Type B pancreatic cell (in vitro differentiated cells): ENCODE measurements around the gene ATG4B. TPM values are rescaled to one million over a fixed set of nuclear protein-coding genes. Genes with fewer than 3 reads are reported as not detected.

Source experiments
- DNase-seq: peaks from one replicate; pipeline ENCODE4 v3.0.0; 2021; ENCODE audit warnings: mixed read lengths; ENCODE audit not compliant: unreplicated experiment; ENCODE audit errors: extremely low spot score
- H3K27ac Mint-ChIP-seq: 2 replicates; pipeline ENCODE4 v1.8.0; 2021; ENCODE audit warnings: mild to moderate bottlenecking, mixed read lengths
- H3K27me3 Mint-ChIP-seq: 2 replicates; pipeline ENCODE4 v1.8.0; 2021; ENCODE audit warnings: mixed read lengths
- H3K36me3 Mint-ChIP-seq: 2 replicates; pipeline ENCODE4 v1.8.0; 2021; ENCODE audit warnings: mixed read lengths
- H3K4me1 Mint-ChIP-seq: one replicate; pipeline ENCODE4 v1.8.0; 2021; ENCODE audit warnings: mixed read lengths; ENCODE audit not compliant: unreplicated experiment
- H3K4me3 Mint-ChIP-seq: 2 replicates; pipeline ENCODE4 v1.8.0; 2021; ENCODE audit warnings: mild to moderate bottlenecking, mixed read lengths
- H3K9me3 Mint-ChIP-seq: 2 replicates; pipeline ENCODE4 v1.8.0; 2021; ENCODE audit warnings: mixed read lengths
- CTCF ChIP-seq: fragments of 200-600 bp; sonication (generic); conservative IDR thresholded peaks from 2 replicates; pipeline ENCODE4 v1.5.0; 2021; ENCODE audit warnings: antibody characterized with exemption, mild to moderate bottlenecking
- total RNA-seq: library from RNA; stranded (reverse); gene quantifications from 2 replicates; pipeline ENCODE4 v1.2.1, GENCODE V29; 2021; ENCODE audit warnings: low replicate concordance

ATG4B gene
- total RNA-seq, 1 donor from 2014 or later, result 112 TPM

DNA sequence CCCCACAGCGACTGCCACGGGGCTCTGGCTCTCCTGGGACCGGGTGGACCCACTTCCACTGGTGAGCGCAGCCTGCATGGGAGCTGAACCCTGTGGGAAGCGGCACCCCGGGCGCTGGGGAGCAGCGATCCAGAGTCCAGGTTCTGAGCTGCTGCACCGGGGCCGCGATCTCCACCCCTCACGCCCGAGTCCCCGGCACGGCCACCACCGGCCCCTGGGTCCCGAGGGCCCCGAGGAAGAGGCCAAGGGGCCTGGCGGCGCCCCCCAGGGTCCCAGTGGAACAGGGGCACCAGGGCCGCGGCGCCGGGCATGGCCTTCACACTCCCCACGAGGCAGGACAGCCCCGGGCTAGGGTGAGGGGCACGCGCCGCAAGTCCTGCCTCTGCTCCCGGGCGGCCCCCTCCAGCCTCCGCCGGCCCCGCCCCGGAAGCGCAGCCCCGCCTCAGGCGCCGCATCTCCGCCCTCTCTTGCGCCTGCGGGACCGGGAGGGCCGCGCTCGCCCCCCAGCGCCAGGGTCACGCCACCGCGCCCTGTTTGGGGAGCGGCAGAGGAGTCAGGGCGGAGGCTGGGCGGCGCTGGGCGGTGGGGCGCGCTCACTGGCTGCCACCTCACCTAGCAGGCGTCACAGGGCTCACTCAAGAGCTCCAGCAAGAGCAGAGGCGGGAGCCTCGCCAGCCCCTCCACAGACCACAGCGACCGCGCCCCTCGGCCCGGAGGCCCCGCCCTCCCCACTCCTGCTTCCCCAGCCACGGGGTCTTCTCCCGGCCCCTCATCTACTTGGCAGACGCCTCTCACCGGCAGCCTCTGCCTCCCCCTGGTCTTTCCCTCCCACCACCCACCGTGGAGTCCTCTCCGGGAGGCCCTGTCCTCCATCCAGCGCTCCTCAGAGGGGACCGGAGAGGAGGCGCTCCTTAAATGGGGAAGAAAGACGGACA lies 27.4 kb upstream of the ATG4B start:
- Mint-ChIP-seq H3K4me3 (peak overlapping the region; percentile 69), H3K9me3 (no peaks in the 10 kb centered on the region)

GRCh38 chr2:241611062-241611461 lies 26.4 kb upstream of the ATG4B start:
- no peaks in the 10 kb centered on the region for H3K27me3 Mint-ChIP-seq
- no peak for TF ChIP-seq CTCF
- peak overlapping the region; percentile 59 for H3K27ac Mint-ChIP-seq
- no peaks in the 10 kb centered on the region for H3K9me3 Mint-ChIP-seq
- no peak for DNase-seq
- peaks cover 25% of the 10 kb centered on the region for H3K4me1 Mint-ChIP-seq
- H3K4me3 Mint-ChIP-seq, result peak overlapping the region; percentile 69
- H3K36me3 Mint-ChIP-seq, result no peaks in the 10 kb centered on the region

More for the DNA sequence above, 27.4 kb upstream of the ATG4B start:
- H3K4me1 Mint-ChIP-seq, result peaks cover 24% of the 10 kb centered on the region
- no peaks in the 10 kb centered on the region for H3K36me3 Mint-ChIP-seq
- peak overlapping the region; percentile 59 for H3K27ac Mint-ChIP-seq
- peak; percentile 77 for TF ChIP-seq CTCF
- DNase-seq, result peak; percentile 91
- no peaks in the 10 kb centered on the region for H3K27me3 Mint-ChIP-seq

GRCh38 chr2:241612156-241613016 lies 25.1 kb upstream of the ATG4B start:
- Mint-ChIP-seq H3K4me3 (no peak overlapping the region), H3K27ac (peak overlapping the region; percentile 1), H3K27me3 (no peaks in the 10 kb centered on the region), H3K9me3 (no peaks in the 10 kb centered on the region), H3K36me3 (peaks cover 2% of the 10 kb centered on the region), H3K4me1 (peaks cover 28% of the 10 kb centered on the region)
- TF ChIP-seq CTCF, result no peak
- DNase-seq, result no peak

DNA sequence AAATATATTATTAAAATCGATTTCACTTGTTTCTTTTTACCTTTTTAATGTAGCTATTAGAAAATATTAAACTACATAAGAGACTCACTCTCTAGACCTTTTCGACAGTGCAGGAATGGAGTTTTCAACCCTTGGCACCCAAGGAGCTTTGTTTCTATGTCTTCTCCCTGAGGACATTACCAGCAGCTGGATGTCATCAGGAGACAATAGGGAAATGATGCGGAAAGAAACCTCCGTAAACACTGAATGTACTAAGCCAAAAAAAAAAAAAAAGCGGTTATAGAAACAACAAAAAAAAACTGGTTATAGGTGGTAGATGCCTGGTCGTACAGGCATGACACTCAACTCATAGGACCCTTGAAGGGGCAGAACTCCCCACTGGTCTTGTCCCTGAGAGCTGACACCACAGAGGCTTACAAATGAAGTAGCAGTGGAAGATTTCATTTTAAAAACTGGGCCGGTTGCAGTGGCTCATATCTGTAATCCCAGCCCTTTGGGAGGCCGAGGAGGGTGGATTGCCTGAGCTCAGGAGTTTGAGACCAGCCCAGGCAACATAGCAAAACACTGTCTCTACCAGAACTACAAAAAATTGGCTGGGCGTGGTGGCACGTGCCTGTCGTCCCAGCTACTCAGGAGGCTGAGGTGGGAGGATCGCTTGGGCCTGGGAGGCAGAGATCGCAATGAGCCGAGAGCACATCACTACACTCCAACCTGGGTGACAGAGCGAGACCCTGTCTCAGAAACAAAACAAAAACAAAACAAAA lies 24.3 kb upstream of the ATG4B start:
- Mint-ChIP-seq H3K27ac (no peak overlapping the region), H3K4me1 (peaks cover 30% of the 10 kb centered on the region), H3K4me3 (no peak overlapping the region)

More for the DNA sequence above, 24.3 kb upstream of the ATG4B start:
- TF ChIP-seq CTCF, result no peak
- DNase-seq, result no peak
- H3K27me3 Mint-ChIP-seq, result no peaks in the 10 kb centered on the region
- H3K36me3 Mint-ChIP-seq, result peaks cover 4% of the 10 kb centered on the region
- no peaks in the 10 kb centered on the region for H3K9me3 Mint-ChIP-seq
